OCI-LY1 (cell line): ENCODE data around the gene DIP2B.
A peak's percentile ranks its signal among the peaks of the same experiment; 100 is the strongest.

ENCODE experiments used
- H2AFZ ChIP-seq: fragments of 200-600 bp; sonication (generic), shearing (Covaris generic); 2 replicates; pipeline ENCODE4 v1.6.0; 2014; ENCODE audit warnings: antibody characterized with exemption, mild to moderate bottlenecking, low read length
- H3F3A ChIP-seq: fragments of 200-600 bp; sonication (generic), shearing (Covaris generic); 2 replicates; pipeline ENCODE4 v1.6.0; 2014; ENCODE audit warnings: mild to moderate bottlenecking, antibody characterized with exemption, low read length, moderate library complexity; ENCODE audit not compliant: insufficient read depth
- H3K27ac ChIP-seq: fragments of 200-600 bp; sonication (generic); 2 replicates; pipeline ENCODE4 v1.5.1; 2014; ENCODE audit warnings: low read length, mixed run types, mild to moderate bottlenecking, low read depth; ENCODE audit not compliant: poor library complexity, severe bottlenecking
- H3K27me3 ChIP-seq: fragments of 200-600 bp; sonication (generic); 2 replicates; pipeline ENCODE4 v1.6.0; 2014; ENCODE audit warnings: antibody characterized with exemption, mild to moderate bottlenecking, low read length, moderate library complexity; ENCODE audit not compliant: insufficient read depth
- H3K36me3 ChIP-seq: fragments of 200-600 bp; sonication (generic); 2 replicates; pipeline ENCODE4 v1.6.1; 2014; ENCODE audit warnings: mild to moderate bottlenecking, antibody characterized with exemption, low read length, moderate library complexity, mixed read lengths; ENCODE audit not compliant: insufficient read depth
- H3K4me1 ChIP-seq: fragments of 200-600 bp; sonication (generic); 2 replicates; pipeline ENCODE4 v1.5.1; 2014; ENCODE audit warnings: mild to moderate bottlenecking, low read length, moderate library complexity; ENCODE audit not compliant: insufficient read depth, severe bottlenecking
- H3K4me2 ChIP-seq: fragments of 200-600 bp; sonication (generic), shearing (Covaris generic); 2 replicates; pipeline ENCODE4 v1.6.1; 2014; ENCODE audit warnings: low read length
- H3K4me3 ChIP-seq: fragments of 200-600 bp; sonication (generic); 2 replicates; pipeline ENCODE4 v1.5.1; 2014; ENCODE audit warnings: low read length, low read depth, mild to moderate bottlenecking, mixed read lengths; ENCODE audit not compliant: poor library complexity, severe bottlenecking
- H3K79me2 ChIP-seq: fragments of 200-600 bp; shearing (Covaris generic); 2 replicates; pipeline ENCODE4 v1.6.1; 2016; ENCODE audit warnings: mixed run types, low read length, mixed read lengths; ENCODE audit not compliant: insufficient read depth
- H3K9ac ChIP-seq: fragments of 200-600 bp; sonication (generic), shearing (Covaris generic); 2 replicates; pipeline ENCODE4 v1.6.1; 2014; ENCODE audit warnings: mild to moderate bottlenecking, low read length, mixed read lengths
- H3K9me2 ChIP-seq: fragments of 200-600 bp; sonication (generic), shearing (Covaris generic); 2 replicates; pipeline ENCODE4 v1.6.1; 2014; ENCODE audit warnings: low read depth, mild to moderate bottlenecking, low read length, mixed read lengths
- H3K9me3 ChIP-seq: fragments of 200-600 bp; shearing (Covaris generic); 2 replicates; pipeline ENCODE4 v1.6.1; 2014; ENCODE audit warnings: low read length, mixed read lengths
- H4K20me1 ChIP-seq: fragments of 200-600 bp; sonication (generic), shearing (Covaris generic); 2 replicates; pipeline ENCODE4 v1.6.0; 2016; ENCODE audit warnings: mild to moderate bottlenecking, low read length; ENCODE audit not compliant: insufficient read depth
- CTCF ChIP-seq: fragments of 200-600 bp; sonication (generic), shearing (Covaris generic); IDR thresholded peaks from 2 replicates; pipeline ENCODE4 v1.5.1; 2017; ENCODE audit warnings: mild to moderate bottlenecking, antibody characterized with exemption, low read length, moderate library complexity, mixed read lengths
- EZH2 ChIP-seq: fragments of 200-600 bp; sonication (generic), shearing (Covaris generic); IDR thresholded peaks from 2 replicates; pipeline ENCODE4 v1.8.0; 2017; ENCODE audit warnings: borderline replicate concordance, mixed run types, mild to moderate bottlenecking, antibody characterized with exemption, low read length, moderate library complexity, mixed read lengths

The DIP2B gene

GRCh38 chr12:50504798-50505674, at the start of gene DIP2B:
Gene DIP2B (plus strand): TSS chr12:50504985. CDS start chr12:50505141, 156 bp downstream.
- H3K9me2 ChIP-seq = no peaks in the 10 kb centered on the region
- H3K4me2 ChIP-seq = peak within 1 kb of the TSS; percentile 64
- no peaks in the 10 kb centered on the region for H3F3A ChIP-seq
- H3K9me3 ChIP-seq = no peaks in the 10 kb centered on the region
- no peaks in the 10 kb centered on the region for H4K20me1 ChIP-seq
- TF ChIP-seq CTCF (peak; percentile 83), EZH2 (no peak)
- peaks cover 19% of the 10 kb centered on the region for H3K4me1 ChIP-seq
- no peak within 1 kb of the TSS for H3K27ac ChIP-seq
- peak within 1 kb of the TSS; percentile 87 for H3K9ac ChIP-seq
- H3K36me3 ChIP-seq = no peaks in the 10 kb centered on the region
- H3K4me3 ChIP-seq = peak within 1 kb of the TSS; percentile 84
- no peaks in the 10 kb centered on the region for H3K27me3 ChIP-seq
- H2AFZ ChIP-seq = peak within 1 kb of the TSS; percentile 28
- no peaks in the 10 kb centered on the region for H3K79me2 ChIP-seq

GRCh38 chr12:50458606-50459005, 46.2 kb upstream of the DIP2B start:
- Histone ChIP-seq H3F3A (no peaks in the 10 kb centered on the region), H3K27ac (no peak overlapping the region), H3K79me2 (no peaks in the 10 kb centered on the region), H2AFZ (no peak overlapping the region), H3K4me2 (no peak overlapping the region), H3K9me2 (no peaks in the 10 kb centered on the region), H3K27me3 (no peaks in the 10 kb centered on the region), H4K20me1 (no peaks in the 10 kb centered on the region), H3K36me3 (peaks cover 79% of the 10 kb centered on the region), H3K9me3 (no peaks in the 10 kb centered on the region), H3K9ac (no peak overlapping the region), H3K4me3 (no peak overlapping the region), H3K4me1 (no peaks in the 10 kb centered on the region)
- TF ChIP-seq EZH2 (no peak), CTCF (no peak)

GRCh38 chr12:50467439-50467838, 37.3 kb upstream of the DIP2B start:
- H3K27ac ChIP-seq = no peak overlapping the region
- H3K4me1 ChIP-seq = no peaks in the 10 kb centered on the region
- no peak overlapping the region for H3K9ac ChIP-seq
- TF ChIP-seq CTCF (no peak), EZH2 (no peak)
- H3K79me2 ChIP-seq = no peaks in the 10 kb centered on the region
- H3K9me2 ChIP-seq = no peaks in the 10 kb centered on the region
- no peaks in the 10 kb centered on the region for H3K27me3 ChIP-seq
- H3K36me3 ChIP-seq = peaks cover 85% of the 10 kb centered on the region
- no peaks in the 10 kb centered on the region for H3K9me3 ChIP-seq
- H3K4me3 ChIP-seq = no peak overlapping the region
- H3F3A ChIP-seq = no peaks in the 10 kb centered on the region
- no peak overlapping the region for H3K4me2 ChIP-seq
- no peaks in the 10 kb centered on the region for H4K20me1 ChIP-seq
- no peak overlapping the region for H2AFZ ChIP-seq
